ENCODE measurements around the gene JAZF1.

GRCh38 chr7:27825891-27826290 lies 354.7 kb downstream of the JAZF1 start:
- no peak for TF ChIP-seq EZH2 (IDR thresholded peaks at IDR 0.05; ENCODE audit: borderline replicate concordance, low read length)
- TF ChIP-seq CTCF (conservative IDR thresholded peaks at IDR 0.05 in 1 of 2, IDR thresholded peaks at IDR 0.05 in 1 of 2; ENCODE audit: extremely low read depth in 1 of 2, insufficient read depth in 1 of 2, low read depth in 1 of 2, low read length in 2 of 2) = no peak

Measured in mammary epithelial cell (primary cell).